HG03439 (cell line): ENCODE results near the gene KCNQ1OT1.

Experiments
- ATAC-seq: cut with Tn5 transposase; IDR thresholded peaks from one replicate; pipeline ENCODE4 v1.9.1; 2021; ENCODE audit warnings: mild to moderate bottlenecking, moderate library complexity; ENCODE audit not compliant: unreplicated experiment

The KCNQ1OT1 gene

DNA sequence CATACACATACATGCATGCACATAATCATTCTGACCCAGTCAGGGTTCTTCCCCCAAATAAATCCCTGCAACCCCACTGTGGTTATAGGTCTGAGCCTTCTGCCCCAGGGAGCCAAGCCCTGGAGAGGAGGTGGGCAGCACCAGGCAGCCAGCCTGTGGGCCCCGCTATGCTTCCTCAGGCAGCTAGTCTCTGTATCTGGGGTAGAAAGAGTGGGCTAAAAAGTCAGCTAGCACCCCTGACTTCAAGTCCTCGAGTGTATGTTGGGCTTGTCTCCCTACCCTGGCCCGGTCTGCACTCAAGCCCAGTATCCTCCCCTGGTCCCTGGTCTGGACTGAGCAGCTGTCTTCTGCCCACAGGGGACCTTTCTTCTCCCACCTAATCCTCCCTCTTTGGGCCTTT lies 28.0 kb downstream of the KCNQ1OT1 start:
- ATAC-seq, result no peak

DNA sequence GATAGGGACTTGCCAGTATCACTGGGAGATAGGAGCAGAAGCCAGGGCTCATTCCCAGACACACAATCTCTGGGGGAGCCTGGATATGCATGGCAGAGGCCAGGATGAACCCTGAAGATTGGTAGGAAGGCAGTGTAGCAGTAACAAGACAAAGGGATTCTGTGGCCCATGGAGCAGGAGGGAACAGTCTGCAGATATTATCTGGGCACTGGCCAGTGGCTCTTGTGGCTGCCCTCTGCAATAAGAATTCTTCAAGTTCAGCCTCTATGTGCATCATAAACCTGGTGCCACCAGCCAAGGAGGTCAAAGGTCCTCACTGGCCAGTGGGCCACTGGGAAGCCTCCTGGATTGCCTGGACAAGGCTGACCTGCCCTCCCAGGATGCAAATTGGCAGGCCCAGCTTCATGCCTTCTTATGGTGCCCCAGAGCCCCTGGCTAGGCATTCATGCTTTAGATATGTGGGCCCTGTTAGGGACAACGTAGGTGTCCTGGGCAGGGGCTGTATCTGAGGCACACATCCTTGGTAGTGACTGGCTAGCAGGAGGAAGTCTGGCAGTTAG lies 29.2 kb downstream of the KCNQ1OT1 start:
- ATAC-seq, result no peak

DNA sequence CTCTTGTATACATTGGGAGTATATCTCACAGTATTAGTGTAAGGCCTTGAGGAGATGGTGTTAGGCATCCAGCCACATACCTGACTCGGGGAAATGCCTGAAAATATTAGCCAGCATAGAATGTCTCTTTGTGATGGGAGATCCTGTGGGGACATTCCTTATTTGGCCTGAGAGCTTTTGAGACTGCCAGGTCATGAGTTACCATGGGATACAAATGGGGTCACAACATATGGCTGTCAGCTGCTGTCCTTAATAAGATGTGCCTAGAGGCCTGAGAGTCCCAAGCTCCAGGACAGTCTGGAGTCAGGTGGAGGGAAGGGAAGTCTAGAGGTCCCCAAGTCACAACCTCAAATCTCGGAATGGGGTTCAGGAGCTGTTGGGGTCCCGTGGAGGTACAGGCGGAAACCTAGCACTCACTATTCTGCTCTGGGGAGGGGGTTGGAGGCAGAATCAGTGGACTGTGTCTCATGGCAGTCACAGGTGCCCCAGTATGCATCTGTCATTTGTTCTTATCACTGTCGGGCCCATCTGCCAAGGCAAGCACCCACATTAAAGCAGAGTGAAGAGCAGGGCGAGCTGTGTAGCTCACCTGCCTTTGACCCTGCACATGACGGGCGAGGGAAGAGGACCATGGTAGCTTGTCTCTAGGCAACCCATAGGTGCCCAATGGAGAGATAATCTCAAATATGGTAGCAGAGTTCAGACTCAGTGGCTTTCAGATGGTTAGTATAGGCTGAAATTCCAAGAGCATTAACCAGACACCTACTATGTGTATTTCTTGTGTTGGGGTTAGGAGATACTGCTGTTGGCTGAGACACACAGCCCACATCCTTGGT lies 29.9 kb downstream of the KCNQ1OT1 start:
- ATAC-seq, result no peak

DNA sequence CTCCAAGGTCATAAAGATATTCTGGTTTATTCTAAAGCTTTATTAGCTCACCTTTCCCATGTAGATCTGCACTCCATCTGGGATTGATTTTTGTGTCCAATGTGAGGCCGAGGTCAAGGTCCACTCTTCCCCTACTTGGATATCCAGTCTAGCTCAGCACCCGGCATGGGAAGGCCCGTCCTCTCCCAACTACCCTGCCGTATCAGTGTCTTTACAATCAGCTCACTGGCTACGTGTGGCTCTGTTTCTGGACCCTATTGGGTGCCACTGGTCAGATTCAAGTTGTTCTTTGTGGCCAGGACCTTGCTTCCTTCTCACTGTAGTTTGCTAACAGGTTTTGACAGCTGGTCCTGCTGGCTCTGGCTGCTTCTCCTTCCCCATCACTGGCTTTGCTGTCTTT lies 30.9 kb downstream of the KCNQ1OT1 start:
- ATAC-seq, result no peak

GRCh38 chr11:2667940-2668339 lies 31.9 kb downstream of the KCNQ1OT1 start:
- no peak for ATAC-seq

DNA sequence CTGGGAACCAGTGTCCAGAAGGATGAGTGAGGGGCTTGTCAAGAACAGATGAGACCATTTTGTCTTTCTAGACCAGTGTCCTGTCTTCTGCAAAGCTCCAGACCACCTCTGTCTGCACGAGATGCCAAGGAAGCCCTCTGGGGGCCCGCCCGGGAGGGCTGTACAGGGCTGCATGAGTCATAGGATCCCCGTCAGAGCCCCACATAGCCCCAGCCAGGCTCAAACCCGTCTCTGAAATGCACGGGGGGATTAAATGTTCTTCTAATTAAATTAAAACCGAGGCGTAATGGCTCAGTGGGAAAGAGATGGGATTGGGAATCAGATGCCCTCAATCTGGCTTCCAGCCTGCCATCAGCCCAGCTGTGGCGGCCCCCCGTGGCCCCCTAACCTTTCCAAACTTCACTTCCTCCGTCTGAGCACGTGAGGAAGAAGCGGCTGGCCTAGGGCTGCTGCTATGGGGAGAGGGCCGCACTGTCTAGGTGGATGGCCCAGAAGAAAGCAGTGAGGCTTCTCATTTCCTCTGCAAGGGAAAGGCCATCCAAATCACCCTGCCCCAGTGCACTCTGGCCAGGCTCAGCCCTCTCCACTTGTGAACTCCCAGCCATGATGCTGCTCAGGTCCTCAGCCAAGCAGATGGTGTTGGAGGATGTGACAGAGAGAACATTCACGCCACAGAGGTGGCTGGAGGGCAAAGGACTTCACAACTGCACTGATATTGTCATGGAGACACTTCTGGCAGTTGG lies 32.8 kb downstream of the KCNQ1OT1 start:
- no peak for ATAC-seq

GRCh38 chr11:2666401-2666741 lies 33.4 kb downstream of the KCNQ1OT1 start:
- ATAC-seq, result no peak

GRCh38 chr11:2665526-2666400 lies 34.0 kb downstream of the KCNQ1OT1 start:
- ATAC-seq, result no peak

- ATAC-seq, result no peak
These were observed 34.8 kb downstream of the KCNQ1OT1 start for GRCh38 chr11:2664791-2665525.

DNA sequence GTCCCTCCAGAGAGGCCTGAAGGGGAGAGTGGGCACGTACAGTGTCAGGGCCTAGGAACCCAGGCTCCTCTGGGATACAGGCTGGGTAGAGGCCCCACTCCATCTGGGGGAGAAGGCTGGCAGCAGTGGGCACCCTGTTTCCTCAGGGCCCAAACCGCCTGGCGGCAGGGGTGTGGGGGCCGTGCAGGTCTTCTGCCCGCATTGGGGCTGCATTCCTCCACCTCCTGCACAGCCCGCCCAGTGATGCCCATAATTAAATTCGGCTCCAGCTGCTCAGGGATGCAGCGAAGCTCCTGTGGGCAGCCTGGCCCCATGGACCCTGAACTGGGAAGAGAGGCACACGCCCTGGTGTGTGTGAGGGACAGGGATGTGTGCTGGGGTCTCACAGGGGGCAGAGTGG lies 35.4 kb downstream of the KCNQ1OT1 start:
- no peak for ATAC-seq

DNA sequence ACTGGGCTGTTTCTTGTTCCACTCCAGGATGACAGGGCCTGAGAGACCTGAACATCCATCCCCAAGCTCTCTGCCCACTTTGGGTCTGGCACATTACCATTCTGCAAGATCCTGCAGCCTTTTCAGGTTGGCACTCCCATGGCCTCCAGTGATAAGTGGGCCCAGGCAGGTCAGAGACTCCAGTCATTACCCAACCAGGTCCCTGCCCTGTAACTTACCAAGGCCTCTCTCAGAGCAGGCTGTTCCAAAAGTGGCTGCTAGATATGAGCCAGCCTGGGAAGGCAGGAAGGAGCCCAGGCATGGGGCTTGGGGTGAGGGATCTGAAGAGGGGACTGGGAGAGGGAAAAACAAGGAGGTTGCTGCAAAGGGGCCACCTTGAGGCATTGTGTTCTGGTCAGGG lies 35.9 kb downstream of the KCNQ1OT1 start:
- no peak for ATAC-seq

DNA sequence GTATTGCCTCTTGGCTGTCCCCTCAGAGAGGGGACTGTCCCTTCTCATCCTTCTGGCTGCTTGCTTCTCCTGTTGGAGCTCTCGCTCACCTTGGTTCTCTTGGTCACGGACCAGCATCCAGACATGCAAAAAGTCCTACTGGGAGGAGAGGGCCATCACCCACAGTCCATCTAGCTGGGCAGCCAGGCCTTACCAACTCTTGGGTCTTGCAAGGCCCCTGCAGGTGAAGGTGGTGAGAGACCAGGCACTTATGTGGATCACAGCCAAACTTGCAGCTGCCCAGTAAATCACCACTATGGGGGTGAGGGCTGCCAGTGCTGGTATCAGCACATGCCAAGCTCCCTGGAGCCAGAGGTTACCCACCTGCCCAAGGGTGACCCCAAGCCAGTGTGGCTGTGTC lies 36.3 kb downstream of the KCNQ1OT1 start:
- no peak for ATAC-seq

GRCh38 chr11:2662430-2663299 lies 37.1 kb downstream of the KCNQ1OT1 start:
- no peak for ATAC-seq

- no peak for ATAC-seq
These were observed 37.8 kb downstream of the KCNQ1OT1 start for GRCh38 chr11:2662024-2662312.

DNA sequence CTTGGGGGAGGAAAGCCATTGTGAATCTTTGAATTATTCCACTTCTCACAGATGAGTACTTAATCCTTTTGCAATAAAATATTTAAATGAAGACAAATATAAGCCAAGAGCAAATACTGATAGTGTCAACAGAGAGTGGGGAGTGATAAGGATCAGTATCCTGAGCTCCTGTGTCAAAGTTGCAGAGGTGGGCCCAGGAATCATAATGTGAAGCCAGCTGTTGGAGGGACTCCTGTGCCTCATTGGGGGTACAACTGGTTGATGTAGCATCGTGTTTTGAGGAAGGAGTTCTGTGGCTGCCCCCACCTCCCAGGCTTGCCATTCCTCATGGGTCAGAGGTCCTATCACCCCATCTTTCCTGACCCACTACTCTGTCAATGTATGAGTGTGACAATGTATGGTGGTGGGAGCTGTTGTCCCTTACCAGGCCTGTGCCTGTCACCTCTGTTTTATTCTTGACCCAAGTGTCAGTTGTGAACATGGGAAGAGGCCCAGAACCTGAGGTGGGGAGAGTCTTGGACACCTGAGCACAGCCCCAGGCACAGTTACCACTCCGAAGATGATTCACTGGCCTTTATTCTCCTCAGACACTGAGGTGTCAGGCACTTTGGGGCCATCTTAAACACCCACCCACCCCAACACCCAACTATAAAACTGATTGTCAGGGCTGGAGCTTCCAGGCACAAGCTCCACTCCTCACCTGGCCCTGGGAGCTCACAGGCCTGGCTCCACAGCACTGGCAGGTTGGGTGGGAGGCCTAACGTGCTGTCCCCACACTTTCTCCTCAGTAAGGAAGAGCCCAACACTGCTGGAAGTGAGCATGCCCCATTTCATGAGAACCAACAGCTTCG lies 38.4 kb downstream of the KCNQ1OT1 start:
- no peak for ATAC-seq

DNA sequence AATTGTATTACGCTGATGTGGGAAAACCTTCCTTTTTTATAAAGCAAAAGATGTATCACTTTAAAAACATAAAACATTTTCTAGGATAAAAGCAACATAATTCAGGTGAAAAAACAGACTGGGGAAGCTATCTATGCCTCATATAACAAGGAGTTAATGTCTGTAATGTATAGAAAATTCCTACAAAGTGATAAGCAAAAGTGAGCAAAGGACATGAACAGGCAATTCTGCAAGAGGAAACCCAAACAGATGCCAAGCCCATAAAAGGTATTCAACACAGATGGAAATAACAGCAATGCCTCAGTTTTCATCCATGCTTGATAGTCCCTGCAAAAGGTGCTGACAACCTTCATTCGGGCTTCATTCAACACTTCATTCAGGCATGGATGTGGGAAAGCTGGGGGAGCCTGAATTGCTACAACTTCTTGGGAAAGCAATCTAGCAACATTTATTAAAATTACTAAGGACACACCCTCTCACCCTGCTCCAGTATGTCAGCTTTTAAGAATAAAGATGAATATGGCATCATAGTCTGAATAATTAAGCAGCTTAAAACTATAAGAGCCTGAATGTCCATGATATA lies 39.3 kb downstream of the KCNQ1OT1 start:
- no peak for ATAC-seq

GRCh38 chr11:2657697-2658284 lies 42.0 kb downstream of the KCNQ1OT1 start:
- no peak for ATAC-seq

DNA sequence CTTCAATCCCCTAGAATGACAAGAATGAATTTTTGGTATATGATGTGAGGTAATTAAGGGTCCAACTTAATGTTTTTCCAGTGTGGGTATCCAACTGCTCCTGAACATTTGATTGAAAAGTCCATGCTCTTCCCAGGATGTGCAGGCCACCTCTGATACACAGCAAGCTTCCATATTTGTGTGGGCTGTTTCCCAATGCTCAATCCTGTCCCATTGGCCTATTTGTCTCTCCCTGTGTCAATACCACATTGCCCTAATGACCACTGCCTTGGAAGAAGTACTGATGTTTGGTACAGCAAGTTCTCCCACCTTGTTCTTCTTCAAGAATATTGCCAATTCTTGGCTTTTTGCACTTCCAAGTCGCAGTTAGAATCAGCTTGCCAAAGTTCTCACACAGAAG lies 42.9 kb downstream of the KCNQ1OT1 start:
- no peak for ATAC-seq
